Hepatocyte (in vitro differentiated cells): ENCODE results near the gene SLC4A1AP.

Source experiments
- CTCF ChIP-seq: fragments of 200-600 bp; sonication (generic); IDR thresholded peaks from 2 replicates; pipeline ENCODE4 v1.5.1; 2016; ENCODE audit warnings: antibody characterized with exemption, mild to moderate bottlenecking; ENCODE audit not compliant: poor library complexity
- EZH2 ChIP-seq: fragments of 200-600 bp; sonication (generic); IDR thresholded peaks from 2 replicates; pipeline ENCODE4 v1.6.1; 2016; ENCODE audit warnings: antibody characterized with exemption, mild to moderate bottlenecking, borderline replicate concordance

- TF ChIP-seq EZH2 (no peak), CTCF (no peak)
Observed at GRCh38 chr2:27729614-27730013, 65.9 kb downstream of the SLC4A1AP start.
